Measurements from ENCODE around the gene PPP1R11.

Gene PPP1R11

DNA sequence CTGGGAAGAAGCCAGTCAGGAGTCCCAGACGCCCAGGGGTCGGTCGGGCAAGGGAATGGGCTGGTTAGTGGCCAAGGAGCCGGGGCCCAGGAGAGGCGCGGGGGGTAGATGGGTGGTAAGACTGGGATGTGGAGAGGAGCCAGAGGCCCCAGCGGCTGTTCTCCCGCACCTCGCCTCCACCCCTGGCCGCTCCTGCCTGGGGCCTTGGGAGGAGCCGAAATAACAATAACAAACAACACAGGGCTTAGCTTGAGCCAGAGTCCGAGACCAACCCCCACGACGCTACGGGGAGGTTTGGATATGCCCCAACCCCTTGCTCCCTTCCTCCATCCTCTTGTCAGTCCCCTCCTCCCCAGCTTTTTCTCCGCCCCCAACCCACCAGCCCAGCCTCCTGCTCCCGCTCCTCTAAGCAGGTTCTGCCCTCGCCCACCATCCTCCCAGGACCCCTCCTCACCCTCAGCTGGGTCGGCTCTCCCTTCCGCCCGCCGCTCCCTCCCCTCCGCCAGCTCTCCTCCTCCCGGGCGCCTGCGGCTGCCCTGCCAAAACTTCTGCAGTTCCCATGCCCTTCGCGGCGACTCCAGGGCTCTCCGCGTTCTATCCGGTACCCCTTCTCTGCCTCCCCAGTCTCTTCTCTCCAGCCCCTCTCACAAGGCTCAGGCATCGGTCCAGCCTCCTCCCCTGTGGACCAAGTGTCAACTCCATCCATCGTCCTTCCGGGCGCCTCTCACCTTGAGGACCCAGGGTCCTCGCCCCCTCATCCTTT lies 7.5 kb downstream of the PPP1R11 start:
- no peaks in the 10 kb centered on the region; the same call in 1 of the 2 replicates for H3K27me3 ChIP-seq (ENCODE audit: insufficient read depth, low read depth)
- H3K36me3 ChIP-seq (ENCODE audit: insufficient read depth): no peaks in the 10 kb centered on the region
- H3K79me2 ChIP-seq (ENCODE audit: insufficient read depth, low read depth): no peaks in the 10 kb centered on the region
- TF ChIP-seq, protein P1, sequence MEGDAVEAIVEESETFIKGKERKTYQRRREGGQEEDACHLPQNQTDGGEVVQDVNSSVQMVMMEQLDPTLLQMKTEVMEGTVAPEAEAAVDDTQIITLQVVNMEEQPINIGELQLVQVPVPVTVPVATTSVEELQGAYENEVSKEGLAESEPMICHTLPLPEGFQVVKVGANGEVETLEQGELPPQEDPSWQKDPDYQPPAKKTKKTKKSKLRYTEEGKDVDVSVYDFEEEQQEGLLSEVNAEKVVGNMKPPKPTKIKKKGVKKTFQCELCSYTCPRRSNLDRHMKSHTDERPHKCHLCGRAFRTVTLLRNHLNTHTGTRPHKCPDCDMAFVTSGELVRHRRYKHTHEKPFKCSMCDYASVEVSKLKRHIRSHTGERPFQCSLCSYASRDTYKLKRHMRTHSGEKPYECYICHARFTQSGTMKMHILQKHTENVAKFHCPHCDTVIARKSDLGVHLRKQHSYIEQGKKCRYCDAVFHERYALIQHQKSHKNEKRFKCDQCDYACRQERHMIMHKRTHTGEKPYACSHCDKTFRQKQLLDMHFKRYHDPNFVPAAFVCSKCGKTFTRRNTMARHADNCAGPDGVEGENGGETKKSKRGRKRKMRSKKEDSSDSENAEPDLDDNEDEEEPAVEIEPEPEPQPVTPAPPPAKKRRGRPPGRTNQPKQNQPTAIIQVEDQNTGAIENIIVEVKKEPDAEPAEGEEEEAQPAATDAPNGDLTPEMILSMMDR (conservative IDR thresholded peaks at IDR 0.05; ENCODE audit: low read depth, low read length): no peak
- H4K20me1 ChIP-seq (ENCODE audit: insufficient read depth): no peaks in the 10 kb centered on the region
- no peak overlapping the region for H2AFZ ChIP-seq (ENCODE audit: low read depth)
- H3K4me2 ChIP-seq: no peak overlapping the region
- H3K4me1 ChIP-seq (ENCODE audit: low read depth, poor library complexity, severe bottlenecking): no peaks in the 10 kb centered on the region
- H3K4me3 ChIP-seq (IDR thresholded peaks at IDR 0.05; ENCODE audit: insufficient read depth, low read depth, low read length): no peak overlapping the region
- no peak overlapping the region for H3K9ac ChIP-seq
- H3K27ac ChIP-seq: no peak overlapping the region

DNA sequence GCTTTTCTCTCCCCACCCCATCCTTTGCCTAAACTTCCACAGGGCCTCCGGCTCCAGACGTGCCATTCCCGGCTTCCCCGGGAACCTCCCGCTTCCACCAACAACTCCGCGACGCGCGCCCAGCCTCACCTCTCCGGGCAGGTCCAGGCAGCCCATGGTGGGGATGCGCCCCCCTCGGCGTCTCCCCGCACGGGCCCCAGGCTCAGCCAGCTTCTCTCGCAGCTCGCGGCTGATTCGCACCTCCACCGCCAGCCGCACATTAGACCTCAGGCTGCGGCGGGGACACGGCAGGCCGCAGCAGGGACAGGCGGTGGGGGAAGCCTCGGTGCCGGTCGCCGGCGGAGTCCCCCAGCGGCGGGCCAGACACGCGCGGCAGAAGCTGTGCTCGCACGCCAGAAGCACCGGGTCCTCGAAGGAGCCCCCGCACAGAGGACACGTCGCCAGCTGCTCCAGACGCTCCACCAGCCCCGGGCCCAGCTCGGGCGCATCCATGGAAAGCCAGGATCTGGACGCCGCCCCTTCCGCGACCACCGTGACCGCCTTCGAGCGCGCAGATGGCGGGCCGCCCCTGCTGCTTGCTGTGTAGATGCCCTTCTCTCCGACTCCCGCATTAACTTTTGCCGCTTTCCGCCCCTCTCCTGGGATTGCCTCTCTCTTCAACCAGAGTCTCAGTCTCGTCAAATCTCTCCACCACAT lies 8.2 kb downstream of the PPP1R11 start, which contains the start of gene RNF39:
Gene RNF39 (minus strand): TSS at position 676 of the 696 bp plus-strand sequence. CDS start 184 bp downstream, at position 492.
- no peaks in the 10 kb centered on the region for H3K4me1 ChIP-seq (ENCODE audit: low read depth, poor library complexity, severe bottlenecking)

GRCh38 chr6:30075790-30076732 lies 9.1 kb downstream of the PPP1R11 start:
- no peak overlapping the region for H2AFZ ChIP-seq (ENCODE audit: low read depth)
- TF ChIP-seq, protein P1 (conservative IDR thresholded peaks at IDR 0.05; ENCODE audit: low read depth, low read length): peak; percentile 48; the same call in 1 of the 2 replicates
- no peaks in the 10 kb centered on the region; the same call in 1 of the 2 replicates for H3K27me3 ChIP-seq (ENCODE audit: insufficient read depth, low read depth)
- no peaks in the 10 kb centered on the region for H3K36me3 ChIP-seq (ENCODE audit: insufficient read depth)
- no peak overlapping the region for H3K9ac ChIP-seq
- no peaks in the 10 kb centered on the region for H3K4me1 ChIP-seq (ENCODE audit: low read depth, poor library complexity, severe bottlenecking)
- no peaks in the 10 kb centered on the region for H3K79me2 ChIP-seq (ENCODE audit: insufficient read depth, low read depth)
- H3K4me3 ChIP-seq (IDR thresholded peaks at IDR 0.05; ENCODE audit: insufficient read depth, low read depth, low read length): no peak overlapping the region
- no peak overlapping the region for H3K27ac ChIP-seq
- no peaks in the 10 kb centered on the region for H4K20me1 ChIP-seq (ENCODE audit: insufficient read depth)
- H3K4me2 ChIP-seq: no peak overlapping the region

More for the DNA sequence above, 8.2 kb downstream of the PPP1R11 start, which contains the start of gene RNF39:
- H3K9ac ChIP-seq: no peak within 1 kb of the TSS
- H3K36me3 ChIP-seq (ENCODE audit: insufficient read depth): no peaks in the 10 kb centered on the region
- H2AFZ ChIP-seq (ENCODE audit: low read depth): no peak within 1 kb of the TSS
- H4K20me1 ChIP-seq (ENCODE audit: insufficient read depth): no peaks in the 10 kb centered on the region
- H3K4me3 ChIP-seq (IDR thresholded peaks at IDR 0.05; ENCODE audit: insufficient read depth, low read depth, low read length): no peak within 1 kb of the TSS
- H3K4me2 ChIP-seq: no peak within 1 kb of the TSS
- H3K27me3 ChIP-seq (ENCODE audit: insufficient read depth, low read depth): no peaks in the 10 kb centered on the region; the same call in 1 of the 2 replicates
- no peak within 1 kb of the TSS for H3K27ac ChIP-seq
- TF ChIP-seq, protein P1 (conservative IDR thresholded peaks at IDR 0.05; ENCODE audit: low read depth, low read length): no peak
- no peaks in the 10 kb centered on the region for H3K79me2 ChIP-seq (ENCODE audit: insufficient read depth, low read depth)

- no peaks in the 10 kb centered on the region for H3K79me2 ChIP-seq (ENCODE audit: insufficient read depth, low read depth)
- H4K20me1 ChIP-seq (ENCODE audit: insufficient read depth): no peaks in the 10 kb centered on the region
- H3K4me2 ChIP-seq: no peak overlapping the region
- no peaks in the 10 kb centered on the region for H3K4me1 ChIP-seq (ENCODE audit: low read depth, poor library complexity, severe bottlenecking)
- no peaks in the 10 kb centered on the region; the same call in 1 of the 2 replicates for H3K27me3 ChIP-seq (ENCODE audit: insufficient read depth, low read depth)
- no peaks in the 10 kb centered on the region for H3K36me3 ChIP-seq (ENCODE audit: insufficient read depth)
- H3K27ac ChIP-seq: no peak overlapping the region
- no peak overlapping the region for H3K9ac ChIP-seq
- no peak overlapping the region for H2AFZ ChIP-seq (ENCODE audit: low read depth)
- H3K4me3 ChIP-seq (IDR thresholded peaks at IDR 0.05; ENCODE audit: insufficient read depth, low read depth, low read length): no peak overlapping the region
- TF ChIP-seq, protein P1 (conservative IDR thresholded peaks at IDR 0.05; ENCODE audit: low read depth, low read length): no peak
These were observed 10.2 kb downstream of the PPP1R11 start for GRCh38 chr6:30077218-30077617.

Data from KMS-11 (cell line).